ENCODE measurements around the gene TOR1AIP2.
"Not testable (repeated sequence)": the region's sequence is repeated elsewhere in the genome, so short reads cannot be mapped to it uniquely, and the experiment has no call there.

Gene TOR1AIP2

GRCh38 chr1:179865377-179865776 is 12.2 kb downstream of the TOR1AIP2 start:
- DNase-seq (ENCODE audit: extremely low read depth, low read depth) = no peak
- TF ChIP-seq CTCF (IDR thresholded peaks at IDR 0.05; ENCODE audit: low read depth, low read length) = no peak

- no peak for TF ChIP-seq CTCF (IDR thresholded peaks at IDR 0.05; ENCODE audit: low read depth, low read length)
- DNase-seq (ENCODE audit: extremely low read depth, low read depth) = no peak
Observed at GRCh38 chr1:179860652-179861051, 17.0 kb downstream of the TOR1AIP2 start.

GRCh38 chr1:179857009-179857408 is 20.6 kb downstream of the TOR1AIP2 start:
- TF ChIP-seq CTCF (IDR thresholded peaks at IDR 0.05; ENCODE audit: low read depth, low read length) = no peak
- no peak for DNase-seq (ENCODE audit: extremely low read depth, low read depth)

- no peak for TF ChIP-seq CTCF (IDR thresholded peaks at IDR 0.05; ENCODE audit: low read depth, low read length)
- no peak for DNase-seq (ENCODE audit: extremely low read depth, low read depth)
Observed at GRCh38 chr1:179856296-179856695, 21.3 kb downstream of the TOR1AIP2 start.

GRCh38 chr1:179855831-179856230 is 21.8 kb downstream of the TOR1AIP2 start:
- DNase-seq (ENCODE audit: extremely low read depth, low read depth) = not testable (repeated sequence)

GRCh38 chr1:179853102-179853501 is 24.5 kb downstream of the TOR1AIP2 start:
- no peak for TF ChIP-seq CTCF (IDR thresholded peaks at IDR 0.05; ENCODE audit: low read depth, low read length)
- no peak for DNase-seq (ENCODE audit: extremely low read depth, low read depth)

GRCh38 chr1:179848233-179848632 is 29.4 kb downstream of the TOR1AIP2 start:
- DNase-seq (ENCODE audit: extremely low read depth, low read depth) = no peak
- TF ChIP-seq CTCF (IDR thresholded peaks at IDR 0.05; ENCODE audit: low read depth, low read length) = no peak

GRCh38 chr1:179840107-179840506 is 37.5 kb downstream of the TOR1AIP2 start:
- DNase-seq (ENCODE audit: extremely low read depth, low read depth) = no peak
- TF ChIP-seq CTCF (IDR thresholded peaks at IDR 0.05; ENCODE audit: low read depth, low read length) = no peak

GRCh38 chr1:179836686-179837445 is 40.7 kb downstream of the TOR1AIP2 start:
- not testable (repeated sequence) for DNase-seq (ENCODE audit: extremely low read depth, low read depth)

Data from AG09319 (cell line).